Left ventricle myocardium inferior (tissue), 1 donor: ENCODE results near the gene GOLGA1. TPM values are rescaled to one million over a fixed set of nuclear protein-coding genes. Genes with fewer than 3 reads are reported as not detected.

Experiments
- DNase-seq: peaks from one replicate; pipeline ENCODE4 v3.0.0-alpha.2; 2020
- H3K27ac ChIP-seq: fragments of 200-600 bp; replicated peaks from 2 replicates; pipeline ENCODE4 v1.8.0; 2021
- H3K27me3 ChIP-seq: fragments of 200-600 bp; 2 replicates; pipeline ENCODE4 v1.8.0; 2021; ENCODE audit warnings: low read depth
- H3K36me3 ChIP-seq: fragments of 200-600 bp; 2 replicates; pipeline ENCODE4 v1.8.0; 2021
- H3K4me1 ChIP-seq: fragments of 200-600 bp; 2 replicates; pipeline ENCODE4 v1.8.0; 2021
- H3K4me3 ChIP-seq: fragments of 200-600 bp; 2 replicates; pipeline ENCODE4 v1.8.0; 2021; ENCODE audit warnings: mild to moderate bottlenecking, moderate library complexity
- H3K9me3 ChIP-seq: fragments of 200-600 bp; replicated peaks from 2 replicates; pipeline ENCODE4 v1.8.0; 2021
- intact Hi-C: fragments of 100-400 bp; cut with micrococcal nuclease; formaldehyde crosslinking; loops from one replicate; pipeline ENCODE4 v1.11.0; 2022
- total RNA-seq: library from RNA; stranded (reverse); fragmentation: NEBNext Ultra II Directional; extraction: Animal tissue kit (Norgen Biotek cat#: 25700); gene quantifications from one replicate; pipeline ENCODE4 v1.2.1, GENCODE V29; 2021
- TF ChIP-seq, protein P1 (sequence below): fragments of 200-600 bp; IDR thresholded peaks from 2 replicates; pipeline ENCODE4 v1.8.0; 2021; ENCODE audit warnings: antibody characterized with exemption, mild to moderate bottlenecking, borderline replicate concordance
- donor health status: DM: no; HTN: yes; CAD: no; lungs with severe emphysema.

The GOLGA1 gene
- total RNA-seq, 1 donor from 2014 or later = 17.9 TPM

- Histone ChIP-seq H3K27ac (no peak overlapping the region), H3K9me3 (peaks cover 8% of the 10 kb centered on the region), H3K27me3 (no peaks in the 10 kb centered on the region), H3K4me3 (no peak overlapping the region), H3K4me1 (peaks cover 28% of the 10 kb centered on the region), H3K36me3 (no peaks in the 10 kb centered on the region)
- DNase-seq = no peak
- intact Hi-C loops = no loop called here
- TF ChIP-seq, protein P1, sequence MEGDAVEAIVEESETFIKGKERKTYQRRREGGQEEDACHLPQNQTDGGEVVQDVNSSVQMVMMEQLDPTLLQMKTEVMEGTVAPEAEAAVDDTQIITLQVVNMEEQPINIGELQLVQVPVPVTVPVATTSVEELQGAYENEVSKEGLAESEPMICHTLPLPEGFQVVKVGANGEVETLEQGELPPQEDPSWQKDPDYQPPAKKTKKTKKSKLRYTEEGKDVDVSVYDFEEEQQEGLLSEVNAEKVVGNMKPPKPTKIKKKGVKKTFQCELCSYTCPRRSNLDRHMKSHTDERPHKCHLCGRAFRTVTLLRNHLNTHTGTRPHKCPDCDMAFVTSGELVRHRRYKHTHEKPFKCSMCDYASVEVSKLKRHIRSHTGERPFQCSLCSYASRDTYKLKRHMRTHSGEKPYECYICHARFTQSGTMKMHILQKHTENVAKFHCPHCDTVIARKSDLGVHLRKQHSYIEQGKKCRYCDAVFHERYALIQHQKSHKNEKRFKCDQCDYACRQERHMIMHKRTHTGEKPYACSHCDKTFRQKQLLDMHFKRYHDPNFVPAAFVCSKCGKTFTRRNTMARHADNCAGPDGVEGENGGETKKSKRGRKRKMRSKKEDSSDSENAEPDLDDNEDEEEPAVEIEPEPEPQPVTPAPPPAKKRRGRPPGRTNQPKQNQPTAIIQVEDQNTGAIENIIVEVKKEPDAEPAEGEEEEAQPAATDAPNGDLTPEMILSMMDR = no peak
These were observed 112.2 kb downstream of the GOLGA1 start for GRCh38 chr9:124828489-124829333.

Other genes with a start within 250 kb of the GOLGA1 start
- 1.0 TPM for gene NR6A1, start 169.8 kb downstream of the GOLGA1 start, total RNA-seq
- 41.1 TPM for gene OLFML2A, start 163.9 kb downstream of the GOLGA1 start, total RNA-seq
- not detected for gene WDR38, start 87.6 kb downstream of the GOLGA1 start, total RNA-seq
- gene RPL35, start 79.1 kb downstream of the GOLGA1 start, total RNA-seq = 686 TPM
- gene ARPC5L, start 79.0 kb downstream of the GOLGA1 start, total RNA-seq = 39.2 TPM
- gene SCAI, start 202.4 kb upstream of the GOLGA1 start, total RNA-seq = 2.7 TPM
- gene PPP6C, start 248.7 kb upstream of the GOLGA1 start, total RNA-seq = 36.4 TPM